ENCODE data around the gene UPK3A. TPM values are rescaled to one million over a fixed set of nuclear protein-coding genes. Genes with fewer than 3 reads are reported as not detected.

The UPK3A gene
- total RNA-seq, 1 donor, result not detected

DNA sequence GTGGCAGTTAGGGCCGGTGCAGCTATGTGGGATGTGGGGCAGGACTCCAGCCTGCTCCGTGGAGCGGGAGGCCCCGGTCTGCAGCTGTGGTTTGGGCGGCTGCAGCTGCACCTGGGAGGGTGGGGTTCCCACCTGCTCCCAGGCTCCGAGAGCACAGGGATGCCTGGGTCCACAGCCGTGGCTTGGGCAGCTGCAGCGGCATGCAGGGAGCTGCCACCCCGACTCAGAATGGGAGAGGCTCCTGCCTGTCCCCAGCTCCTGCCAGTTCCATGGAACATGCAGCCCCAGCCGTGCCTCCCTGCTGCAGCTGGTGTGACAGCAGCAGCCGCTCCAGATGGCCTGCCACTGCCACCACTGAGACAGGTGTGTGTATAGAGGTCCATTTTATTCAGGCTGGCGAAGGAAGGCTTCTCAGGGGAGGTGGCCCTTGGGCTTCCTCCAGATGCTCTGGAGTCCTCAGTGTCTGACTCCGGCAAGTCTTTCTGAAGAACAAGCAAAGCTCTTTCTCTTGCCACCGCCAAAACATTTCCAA, 21.8 kb upstream of the UPK3A start:
- Histone ChIP-seq H2AFZ (ENCODE audit: low read length) (no peak overlapping the region), H3K27me3 (ENCODE audit: insufficient read depth, low read length) (no peaks in the 10 kb centered on the region), H3K4me2 (ENCODE audit: insufficient read depth, low read length) (no peak overlapping the region), H3K36me3 (ENCODE audit: insufficient read depth, low read length) (no peaks in the 10 kb centered on the region), H3K79me2 (ENCODE audit: insufficient read depth, low read length) (no peaks in the 10 kb centered on the region), H4K20me1 (ENCODE audit: insufficient read depth, low read length) (no peaks in the 10 kb centered on the region), H3K27ac (ENCODE audit: low read depth, low read length) (no peak overlapping the region), H3K4me1 (ENCODE audit: insufficient read depth, low read length) (peaks cover 8% of the 10 kb centered on the region), H3K9me3 (ENCODE audit: low read depth, low read length) (no peaks in the 10 kb centered on the region), H3K4me3 (ENCODE audit: insufficient read depth, low read length) (no peak overlapping the region)
- no peak for TF ChIP-seq CTCF (IDR thresholded peaks at IDR 0.05; ENCODE audit: extremely low read depth, low read depth, low read length)
- no peak for DNase-seq (ENCODE audit: insufficient read length, low spot score, missing footprints)

DNA sequence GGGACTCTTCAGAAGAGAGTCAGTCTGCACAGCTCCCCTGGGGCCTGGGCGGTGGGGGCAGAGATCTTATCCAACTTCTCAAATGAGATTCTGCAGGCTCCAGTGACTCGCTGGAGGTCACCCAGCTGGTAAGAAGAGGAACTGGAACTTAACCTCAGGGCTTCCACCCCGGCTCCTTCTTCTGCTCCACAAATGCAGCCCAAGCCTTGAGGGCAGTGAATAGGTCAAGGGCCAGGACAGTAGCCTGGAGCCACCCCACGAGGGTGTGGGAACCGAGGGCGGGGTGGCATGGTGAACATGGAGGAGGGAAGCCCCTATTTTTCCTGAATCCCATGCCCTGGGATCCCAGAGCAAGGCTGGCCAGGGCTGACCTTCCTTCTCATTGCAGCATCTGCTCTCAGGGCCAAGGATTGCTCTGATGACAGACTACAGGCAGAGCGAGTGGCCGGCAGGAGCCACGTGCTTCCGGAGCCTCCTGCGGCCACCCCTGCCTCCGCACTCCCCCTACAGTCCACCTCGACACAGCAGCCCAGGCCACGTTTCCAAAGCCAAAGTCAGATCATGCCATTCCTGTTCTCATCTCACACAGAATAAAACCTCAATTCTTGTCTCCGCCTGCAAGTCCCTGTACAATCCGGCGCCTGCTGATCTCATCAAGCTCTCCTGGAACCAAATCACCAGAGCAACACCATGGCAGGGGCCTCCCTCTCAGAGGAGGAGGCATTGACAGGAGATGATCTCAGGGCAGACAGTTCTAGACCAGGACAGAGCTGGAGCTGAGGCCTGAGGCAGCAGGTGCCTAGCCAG, 21.1 kb upstream of the UPK3A start:
- no peaks in the 10 kb centered on the region for H4K20me1 ChIP-seq (ENCODE audit: insufficient read depth, low read length)
- peak overlapping the region; percentile 96 for H2AFZ ChIP-seq (ENCODE audit: low read length)
- no peaks in the 10 kb centered on the region for H3K9me3 ChIP-seq (ENCODE audit: low read depth, low read length)
- peak; percentile 98 for DNase-seq (ENCODE audit: insufficient read length, low spot score, missing footprints)
- peaks cover 8% of the 10 kb centered on the region for H3K4me1 ChIP-seq (ENCODE audit: insufficient read depth, low read length)
- peak; percentile 81 for TF ChIP-seq CTCF (IDR thresholded peaks at IDR 0.05; ENCODE audit: extremely low read depth, low read depth, low read length)
- H3K27ac ChIP-seq (ENCODE audit: low read depth, low read length), result no peak overlapping the region
- H3K4me3 ChIP-seq (ENCODE audit: insufficient read depth, low read length), result no peak overlapping the region
- H3K27me3 ChIP-seq (ENCODE audit: insufficient read depth, low read length), result no peaks in the 10 kb centered on the region
- no peaks in the 10 kb centered on the region for H3K79me2 ChIP-seq (ENCODE audit: insufficient read depth, low read length)
- no peak overlapping the region for H3K4me2 ChIP-seq (ENCODE audit: insufficient read depth, low read length)
- H3K36me3 ChIP-seq (ENCODE audit: insufficient read depth, low read length), result no peaks in the 10 kb centered on the region

GRCh38 chr22:45265535-45265934, 19.2 kb upstream of the UPK3A start:
- peaks cover 8% of the 10 kb centered on the region for H3K4me1 ChIP-seq (ENCODE audit: insufficient read depth, low read length)
- H3K27me3 ChIP-seq (ENCODE audit: insufficient read depth, low read length), result peaks cover 13% of the 10 kb centered on the region
- TF ChIP-seq CTCF (IDR thresholded peaks at IDR 0.05; ENCODE audit: extremely low read depth, low read depth, low read length), result no peak
- no peaks in the 10 kb centered on the region for H3K9me3 ChIP-seq (ENCODE audit: low read depth, low read length)
- no peak for DNase-seq (ENCODE audit: insufficient read length, low spot score, missing footprints)
- H3K36me3 ChIP-seq (ENCODE audit: insufficient read depth, low read length), result no peaks in the 10 kb centered on the region
- no peak overlapping the region for H3K27ac ChIP-seq (ENCODE audit: low read depth, low read length)
- H3K79me2 ChIP-seq (ENCODE audit: insufficient read depth, low read length), result no peaks in the 10 kb centered on the region
- no peaks in the 10 kb centered on the region for H4K20me1 ChIP-seq (ENCODE audit: insufficient read depth, low read length)
- H3K4me3 ChIP-seq (ENCODE audit: insufficient read depth, low read length), result no peak overlapping the region
- H3K4me2 ChIP-seq (ENCODE audit: insufficient read depth, low read length), result no peak overlapping the region
- H2AFZ ChIP-seq (ENCODE audit: low read length), result no peak overlapping the region

- H3K36me3 ChIP-seq (ENCODE audit: insufficient read depth, low read length), result no peaks in the 10 kb centered on the region
- TF ChIP-seq CTCF (IDR thresholded peaks at IDR 0.05; ENCODE audit: extremely low read depth, low read depth, low read length), result no peak
- peak overlapping the region; percentile 70 for H3K4me3 ChIP-seq (ENCODE audit: insufficient read depth, low read length)
- no peak overlapping the region for H3K27ac ChIP-seq (ENCODE audit: low read depth, low read length)
- no peaks in the 10 kb centered on the region for H3K9me3 ChIP-seq (ENCODE audit: low read depth, low read length)
- H4K20me1 ChIP-seq (ENCODE audit: insufficient read depth, low read length), result no peaks in the 10 kb centered on the region
- peak overlapping the region; percentile 98 for H3K4me2 ChIP-seq (ENCODE audit: insufficient read depth, low read length)
- H3K79me2 ChIP-seq (ENCODE audit: insufficient read depth, low read length), result no peaks in the 10 kb centered on the region
- peak; percentile 88 for DNase-seq (ENCODE audit: insufficient read length, low spot score, missing footprints)
- H3K27me3 ChIP-seq (ENCODE audit: insufficient read depth, low read length), result peaks cover 27% of the 10 kb centered on the region
- peaks cover 10% of the 10 kb centered on the region for H3K4me1 ChIP-seq (ENCODE audit: insufficient read depth, low read length)
- H2AFZ ChIP-seq (ENCODE audit: low read length), result peak overlapping the region; percentile 56
Observed at GRCh38 chr22:45268167-45268957, 16.4 kb upstream of the UPK3A start.

Measured in osteoblast (primary cell).